NCI-H2029 treated with DMSO at 0.1 percent for 48 hours (cell line): ENCODE data around the gene FSTL4.

Experiments used
- DNase-seq: peaks from one replicate; lab custom pipeline; 2025; lab: John Stamatoyannopoulos, UW

FSTL4 gene

GRCh38 chr5:133293960-133294359, 318.4 kb downstream of the FSTL4 start:
- DNase-seq: peak; percentile 10

- DNase-seq: no peak
Observed at GRCh38 chr5:133292300-133292699, 320.0 kb downstream of the FSTL4 start.

- DNase-seq: no peak
Observed at GRCh38 chr5:133291524-133291923, 320.8 kb downstream of the FSTL4 start.

- DNase-seq: no peak
Observed at GRCh38 chr5:133290669-133291240, 321.6 kb downstream of the FSTL4 start.

GRCh38 chr5:133289686-133290367, 322.5 kb downstream of the FSTL4 start:
- no peak for DNase-seq

GRCh38 chr5:133287500-133287899, 324.8 kb downstream of the FSTL4 start:
- no peak for DNase-seq

- no peak for DNase-seq
Observed at GRCh38 chr5:133286483-133286882, 325.9 kb downstream of the FSTL4 start.

- DNase-seq: no peak
Observed at GRCh38 chr5:133285583-133286021, 326.7 kb downstream of the FSTL4 start.

- no peak for DNase-seq
Observed at GRCh38 chr5:133284306-133284705, 328.0 kb downstream of the FSTL4 start.

GRCh38 chr5:133278317-133278716, 334.0 kb downstream of the FSTL4 start:
- DNase-seq: no peak

- DNase-seq: no peak
Observed at GRCh38 chr5:133277744-133278143, 334.6 kb downstream of the FSTL4 start.

- DNase-seq: no peak
Observed at GRCh38 chr5:133276171-133276570, 336.2 kb downstream of the FSTL4 start.

- DNase-seq: no peak
Observed at GRCh38 chr5:133275631-133276030, 336.7 kb downstream of the FSTL4 start.

GRCh38 chr5:133274597-133274935, 337.8 kb downstream of the FSTL4 start:
- peak; percentile 82 for DNase-seq

- no peak for DNase-seq
Observed at GRCh38 chr5:133273661-133274596, 338.4 kb downstream of the FSTL4 start.

- no peak for DNase-seq
Observed at GRCh38 chr5:133272345-133272744, 340.0 kb downstream of the FSTL4 start.

GRCh38 chr5:133271606-133272005, 340.7 kb downstream of the FSTL4 start:
- DNase-seq: no peak

GRCh38 chr5:133269691-133270090, 342.6 kb downstream of the FSTL4 start:
- no peak for DNase-seq

- no peak for DNase-seq
Observed at GRCh38 chr5:133267601-133268000, 344.7 kb downstream of the FSTL4 start.

GRCh38 chr5:133266966-133267365, 345.4 kb downstream of the FSTL4 start:
- DNase-seq: no peak

- no peak for DNase-seq
Observed at GRCh38 chr5:133266527-133266878, 345.8 kb downstream of the FSTL4 start.

- DNase-seq: no peak
Observed at GRCh38 chr5:133265720-133266526, 346.4 kb downstream of the FSTL4 start.
